ENCODE data around the gene NXPH1. TPM values are rescaled to one million over a fixed set of nuclear protein-coding genes. Genes with fewer than 3 reads are reported as not detected.

The NXPH1 gene
- total RNA-seq, 1 donor from 2014 or later = 0.13 TPM

- no peak for DNase-seq (ENCODE audit: low read depth)
Measured at GRCh38 chr7:8435590-8436545, 2.5 kb downstream of the NXPH1 start.

- peak; percentile 53 for DNase-seq (ENCODE audit: low read depth)
Measured at GRCh38 chr7:8436965-8437364, 3.6 kb downstream of the NXPH1 start.

DNA sequence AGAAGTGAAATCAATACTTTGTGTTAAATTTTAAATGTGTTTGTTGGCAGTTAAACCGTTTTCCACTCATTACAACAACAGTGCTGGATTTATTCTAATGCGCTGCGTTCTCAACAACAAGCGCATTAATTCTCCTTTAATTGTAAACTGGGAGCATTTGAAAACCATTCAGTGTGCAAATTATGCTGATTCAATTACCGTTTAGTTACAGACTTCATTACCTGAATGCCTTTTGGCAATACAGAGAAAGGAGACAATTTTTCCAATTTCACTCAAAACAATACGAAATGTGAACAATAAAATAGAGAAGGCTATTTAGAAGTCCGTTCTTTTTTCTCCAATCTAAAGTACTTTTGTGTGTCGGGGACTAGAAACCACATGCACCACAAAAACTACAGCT is 4.2 kb downstream of the NXPH1 start:
- no peak for DNase-seq (ENCODE audit: low read depth)

DNA sequence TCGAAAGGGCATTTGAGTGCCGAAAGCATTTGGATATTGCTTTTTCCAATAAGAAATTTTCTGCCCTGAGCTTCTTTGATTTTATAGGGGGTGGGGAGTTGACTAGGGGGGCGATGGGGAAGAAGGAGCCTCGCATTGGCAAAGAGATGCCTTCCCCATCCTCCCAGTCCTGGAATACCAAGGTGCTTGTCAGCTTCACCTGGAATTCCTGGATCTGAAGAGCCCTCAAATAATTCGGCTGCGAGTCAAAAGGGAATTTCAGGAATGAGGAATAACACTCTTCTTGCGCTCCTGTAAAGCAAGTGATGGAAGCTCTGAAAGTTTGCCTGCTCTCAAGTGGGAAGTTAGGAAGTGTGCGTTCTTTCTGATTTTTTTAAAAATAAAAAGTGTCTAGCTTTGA is 7.3 kb downstream of the NXPH1 start:
- no peak for DNase-seq (ENCODE audit: low read depth)

- peak; percentile 27 for DNase-seq (ENCODE audit: low read depth)
Measured at GRCh38 chr7:8441106-8441965, 7.9 kb downstream of the NXPH1 start.

DNA sequence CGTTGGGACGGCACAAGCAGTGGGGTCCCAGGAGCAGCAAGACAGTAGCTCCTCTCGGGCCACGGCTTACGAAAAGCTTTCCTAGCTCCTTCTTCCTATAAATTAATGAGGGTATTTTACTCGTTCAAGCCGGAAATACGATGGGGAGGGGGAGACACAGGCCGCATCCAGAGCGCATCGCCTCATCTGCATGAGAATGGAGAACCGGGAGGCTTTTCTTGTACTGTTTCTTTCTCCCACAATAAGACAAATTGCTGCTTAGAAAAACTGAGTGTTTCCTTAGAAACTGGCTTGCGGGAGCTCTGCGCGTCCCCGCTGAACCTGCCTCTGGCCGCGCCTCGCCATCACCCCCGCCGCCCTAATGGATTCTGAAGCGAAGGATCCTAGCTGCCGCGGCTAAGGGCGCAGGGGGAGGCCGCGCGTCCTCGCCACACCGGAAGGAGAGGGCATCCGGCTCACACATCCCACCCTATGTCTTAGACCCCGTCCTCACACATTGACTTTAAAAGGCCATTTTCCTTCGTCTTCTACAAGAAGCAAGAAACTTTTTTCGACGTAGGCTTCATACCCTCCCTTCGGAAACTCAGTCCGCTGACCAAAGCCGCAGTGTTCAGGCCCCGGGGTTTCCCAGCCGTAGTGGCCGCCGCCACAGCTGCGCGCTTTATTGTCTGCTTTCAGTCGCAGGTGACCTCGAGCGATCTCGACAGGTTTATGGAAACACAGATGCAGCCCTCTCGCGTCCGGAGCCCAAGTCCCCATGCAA is 8.8 kb downstream of the NXPH1 start:
- DNase-seq (ENCODE audit: low read depth) = no peak

- peak; percentile 37 for DNase-seq (ENCODE audit: low read depth)
Measured at GRCh38 chr7:8442814-8443304, 9.4 kb downstream of the NXPH1 start.

- peak; percentile 42 for DNase-seq (ENCODE audit: low read depth)
Measured at GRCh38 chr7:8443576-8444467, 10.4 kb downstream of the NXPH1 start.

DNA sequence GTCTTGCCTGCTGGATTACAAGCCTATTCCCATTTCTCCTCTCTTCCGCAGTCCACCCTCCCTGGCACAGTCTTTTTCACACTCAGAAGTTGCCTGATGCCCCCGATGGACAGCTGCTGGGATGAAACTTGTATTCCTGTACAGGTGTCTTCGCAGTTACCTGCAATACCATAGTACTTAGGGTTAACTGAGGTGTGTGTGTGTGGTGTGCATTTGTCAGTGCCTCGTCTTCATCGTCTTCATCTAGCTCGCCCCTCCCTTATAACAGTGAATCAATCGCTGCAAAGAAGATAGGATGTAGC is 11.0 kb downstream of the NXPH1 start:
- no peak for DNase-seq (ENCODE audit: low read depth)

GRCh38 chr7:8453535-8453934 is 20.1 kb downstream of the NXPH1 start:
- DNase-seq (ENCODE audit: low read depth) = no peak

GRCh38 chr7:8455426-8455825 is 22.0 kb downstream of the NXPH1 start:
- no peak for DNase-seq (ENCODE audit: low read depth)

DNA sequence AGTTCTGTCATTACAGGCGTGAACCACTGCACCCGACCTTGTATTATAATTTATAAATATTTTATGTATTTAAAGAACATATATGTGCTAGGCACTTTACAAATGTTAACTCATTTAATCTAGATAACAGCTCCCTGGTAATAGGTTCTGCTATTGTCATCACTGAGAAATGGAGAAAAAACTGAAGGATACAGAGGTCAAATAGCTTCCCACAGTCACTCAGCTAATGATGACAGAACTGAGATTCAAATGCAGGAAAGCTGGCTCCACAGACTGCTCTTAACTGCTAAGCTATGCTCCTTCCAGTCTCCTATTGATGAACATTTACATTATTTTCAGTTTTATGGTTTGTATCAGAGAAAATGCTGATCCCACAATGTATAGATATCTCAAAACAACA is 28.9 kb downstream of the NXPH1 start:
- no peak for DNase-seq (ENCODE audit: low read depth)

DNA sequence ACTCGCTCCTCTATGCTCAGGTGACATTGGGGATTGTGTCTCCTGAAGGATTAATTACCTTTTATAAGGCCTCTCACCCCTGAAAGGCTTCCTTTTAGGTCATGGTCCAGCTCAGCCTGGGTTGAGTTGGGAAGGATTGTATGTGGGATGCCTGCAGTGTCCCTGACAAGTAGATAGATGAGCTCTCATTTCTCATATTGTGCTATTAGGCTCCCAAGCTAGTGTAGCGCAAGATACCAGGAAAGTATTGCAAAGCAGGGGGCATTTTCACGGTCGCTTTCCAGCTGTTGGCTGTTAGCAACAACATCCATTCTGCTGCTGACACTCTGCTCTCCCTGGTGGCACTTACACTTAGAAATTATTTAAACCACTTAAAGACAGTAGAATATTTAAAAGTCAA is 31.9 kb downstream of the NXPH1 start:
- no peak for DNase-seq (ENCODE audit: low read depth)

DNA sequence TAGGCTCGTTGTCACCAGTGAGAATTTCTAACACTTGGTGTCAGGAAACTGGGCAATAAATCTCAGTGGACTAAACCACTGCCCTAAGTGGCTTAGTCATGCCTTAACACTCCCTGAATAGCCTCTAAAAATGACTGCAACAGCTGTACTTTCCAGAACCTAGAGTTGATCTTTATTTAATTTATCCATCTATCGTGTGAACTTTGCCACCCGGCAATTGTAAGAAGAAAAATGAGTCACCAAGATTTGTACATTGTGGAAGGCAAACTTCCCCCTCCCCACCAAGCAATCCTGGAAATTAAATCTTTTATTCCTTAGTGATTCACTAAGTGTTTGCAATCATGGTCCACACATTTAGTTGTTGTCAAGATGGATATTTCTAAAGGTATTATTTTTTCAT is 47.1 kb downstream of the NXPH1 start:
- DNase-seq (ENCODE audit: low read depth) = peak; percentile 96

- no peak for DNase-seq (ENCODE audit: low read depth)
Measured at GRCh38 chr7:8481096-8481495, 47.7 kb downstream of the NXPH1 start.

GRCh38 chr7:8481752-8482446 is 48.5 kb downstream of the NXPH1 start:
- peak; percentile 86 for DNase-seq (ENCODE audit: low read depth)

DNA sequence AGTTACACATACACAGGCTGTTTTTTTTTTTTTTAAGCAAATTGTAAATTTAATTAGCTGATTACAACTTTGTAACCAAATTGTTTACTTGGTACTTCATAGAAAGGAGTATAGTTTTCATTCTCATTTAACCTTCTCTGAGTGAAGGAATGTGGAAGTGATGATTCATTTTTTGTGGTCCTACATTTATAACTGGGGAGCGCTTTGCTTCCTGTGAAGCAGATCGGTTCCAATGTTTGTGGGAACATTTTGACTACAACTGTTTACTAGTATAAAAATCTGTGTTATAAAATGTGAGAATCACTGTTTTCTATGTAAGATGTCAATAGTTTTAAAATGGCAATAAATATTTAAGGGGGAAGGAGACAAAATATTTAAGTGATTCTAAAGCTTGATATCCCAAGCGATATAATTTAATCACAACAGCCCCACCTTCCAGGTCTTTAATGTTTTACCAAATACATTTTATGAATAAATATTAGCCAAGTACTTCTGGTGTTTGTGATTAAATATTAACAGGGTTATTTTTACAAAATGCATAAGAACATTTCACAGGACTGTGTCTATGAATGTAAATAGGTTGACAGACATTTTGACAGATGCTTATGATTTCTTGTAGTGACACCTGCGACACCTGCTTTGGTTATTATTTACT is 57.1 kb downstream of the NXPH1 start:
- DNase-seq (ENCODE audit: low read depth) = peak; percentile 70

GRCh38 chr7:8491106-8491505 is 57.7 kb downstream of the NXPH1 start:
- no peak for DNase-seq (ENCODE audit: low read depth)

All from myocyte (in vitro differentiated cells).